ENCODE measurements around the gene KCNG2. TPM values are rescaled to one million over a fixed set of nuclear protein-coding genes. Genes with fewer than 3 reads are reported as not detected.
A peak's percentile ranks its signal among the peaks of the same experiment; 100 is the strongest.

The KCNG2 gene
- total and polyA plus RNA-seq, 2 of the 13 experiments (the other 11 are each of a cell fraction or from before 2014, with no cell fraction given): not detected

- no peak; the same call in 1 of the 2 replicates for TF ChIP-seq HOXA3 (CRISPR knock-in tag; IDR thresholded peaks at IDR 0.05)
- TF ChIP-seq ATM (IDR thresholded peaks at IDR 0.05; ENCODE audit: borderline replicate concordance): no peak
These were observed 138.9 kb downstream of the KCNG2 start (continued) for GRCh38 chr18:79936641-79937040.

- Histone ChIP-seq H3K27ac (ENCODE audit: extremely low read length, insufficient read depth, low read length) (peak overlapping the region; percentile 88), H3K27me3 (ENCODE audit: control insufficient read depth in 1 of 2, insufficient read depth in 2 of 2, low read length in 2 of 2) (no peaks in the 10 kb centered on the region), H3K4me3 (replicated peaks in 1 of 3; ENCODE audit: insufficient read depth in 1 of 3, low read depth in 2 of 3, low read length in 3 of 3) (0 out of 6 replicates have a peak overlapping the region, but pooled peaks of 1 of the 3 experiments have one; percentile 20), H3K9me3 (ENCODE audit: low read length) (peaks cover 6% of the 10 kb centered on the region; the same call in 1 of the 2 replicates), H3K36me3 (replicated peaks in 1 of 2; ENCODE audit: control insufficient read depth in 1 of 2, insufficient read depth in 2 of 2, low read length in 2 of 2) (peaks cover 6 to 22% of the 10 kb centered on the region in 2 experiments; a peak in 4 of 5 replicates), H3K79me2 (ENCODE audit: insufficient read depth, low read length) (peaks cover 85% of the 10 kb centered on the region), H3K4me2 (ENCODE audit: low read depth, low read length) (peak overlapping the region; percentile 55), H3K4me1 (ENCODE audit: insufficient read depth, low read length) (peaks cover 78% of the 10 kb centered on the region), H3K9ac (ENCODE audit: insufficient read depth, low read depth, low read length) (no peak overlapping the region), H4K20me1 (ENCODE audit: insufficient read depth, low read length) (peaks cover 15% of the 10 kb centered on the region; the same call in 1 of the 2 replicates), H2AFZ (ENCODE audit: low read length) (no peak overlapping the region)
- FAIRE-seq (no peak), ATAC-seq (no peak), DNase-seq (ENCODE audit: low spot score) (no peak)
- TF ChIP-seq, protein P1, sequence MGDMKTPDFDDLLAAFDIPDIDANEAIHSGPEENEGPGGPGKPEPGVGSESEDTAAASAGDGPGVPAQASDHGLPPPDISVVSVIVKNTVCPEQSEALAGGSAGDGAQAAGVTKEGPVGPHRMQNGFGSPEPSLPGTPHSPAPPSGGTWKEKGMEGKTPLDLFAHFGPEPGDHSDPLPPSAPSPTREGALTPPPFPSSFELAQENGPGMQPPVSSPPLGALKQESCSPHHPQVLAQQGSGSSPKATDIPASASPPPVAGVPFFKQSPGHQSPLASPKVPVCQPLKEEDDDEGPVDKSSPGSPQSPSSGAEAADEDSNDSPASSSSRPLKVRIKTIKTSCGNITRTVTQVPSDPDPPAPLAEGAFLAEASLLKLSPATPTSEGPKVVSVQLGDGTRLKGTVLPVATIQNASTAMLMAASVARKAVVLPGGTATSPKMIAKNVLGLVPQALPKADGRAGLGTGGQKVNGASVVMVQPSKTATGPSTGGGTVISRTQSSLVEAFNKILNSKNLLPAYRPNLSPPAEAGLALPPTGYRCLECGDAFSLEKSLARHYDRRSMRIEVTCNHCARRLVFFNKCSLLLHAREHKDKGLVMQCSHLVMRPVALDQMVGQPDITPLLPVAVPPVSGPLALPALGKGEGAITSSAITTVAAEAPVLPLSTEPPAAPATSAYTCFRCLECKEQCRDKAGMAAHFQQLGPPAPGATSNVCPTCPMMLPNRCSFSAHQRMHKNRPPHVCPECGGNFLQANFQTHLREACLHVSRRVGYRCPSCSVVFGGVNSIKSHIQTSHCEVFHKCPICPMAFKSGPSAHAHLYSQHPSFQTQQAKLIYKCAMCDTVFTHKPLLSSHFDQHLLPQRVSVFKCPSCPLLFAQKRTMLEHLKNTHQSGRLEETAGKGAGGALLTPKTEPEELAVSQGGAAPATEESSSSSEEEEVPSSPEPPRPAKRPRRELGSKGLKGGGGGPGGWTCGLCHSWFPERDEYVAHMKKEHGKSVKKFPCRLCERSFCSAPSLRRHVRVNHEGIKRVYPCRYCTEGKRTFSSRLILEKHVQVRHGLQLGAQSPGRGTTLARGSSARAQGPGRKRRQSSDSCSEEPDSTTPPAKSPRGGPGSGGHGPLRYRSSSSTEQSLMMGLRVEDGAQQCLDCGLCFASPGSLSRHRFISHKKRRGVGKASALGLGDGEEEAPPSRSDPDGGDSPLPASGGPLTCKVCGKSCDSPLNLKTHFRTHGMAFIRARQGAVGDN (CRISPR knock-in tag; IDR thresholded peaks at IDR 0.05): peak; percentile 56
- TF ChIP-seq TBL1XR1 (IDR thresholded peaks at IDR 0.05; ENCODE audit: borderline replicate concordance, low read length, partially characterized antibody) (no peak), ZBTB38 (CRISPR knock-in tag; IDR thresholded peaks at IDR 0.05) (peak; percentile 39; the same call in 1 of the 2 replicates), ZFAT (CRISPR knock-in tag; conservative IDR thresholded peaks at IDR 0.05) (no peak), KDM4B (CRISPR knock-in tag; IDR thresholded peaks at IDR 0.05) (no peak), ZNF350 (CRISPR knock-in tag; IDR thresholded peaks at IDR 0.05; ENCODE audit: borderline replicate concordance, low read depth) (no peak), CBX5 (CRISPR knock-in tag; IDR thresholded peaks at IDR 0.05; ENCODE audit: borderline replicate concordance) (no peak)
- TF ChIP-seq, protein P2, sequence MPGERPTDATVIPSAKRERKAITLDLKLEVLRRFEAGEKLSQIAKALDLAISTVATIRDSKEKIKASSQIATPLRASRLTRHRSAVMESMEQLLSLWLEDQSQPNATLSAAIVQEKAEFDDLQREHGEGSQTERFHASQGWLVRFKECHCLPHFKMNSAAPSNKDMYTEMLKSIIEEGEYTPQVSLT (CRISPR knock-in tag; IDR thresholded peaks at IDR 0.05; ENCODE audit: borderline replicate concordance, low read depth): no peak
- WGBS (ENCODE audit: low lambda C conversion rate): 95% methylated on average over 24 of the region's 25 CpGs
- intact Hi-C loops (cut with micrococcal nuclease; ENCODE audit: unreplicated experiment) (no loop called here), in situ Hi-C loops (cut with HindIII; ENCODE audit: extremely low pct_ligation_motif_present, low pct_unique_long_range_greater_than_20kb) (loop anchor here (10.0 kb wide), 1 partner anchor 168 kb away; the partner anchor contains the start of gene ADNP2)
- ChIA-PET CTCF (ENCODE audit: low intra/inter-chr PET ratio, low total read pairs) (no interaction called here), POLR2A (interaction anchor here (0.8 to 1.3 kb wide), 3 partner anchors 9 to 24 kb away, joined by 3 to 6 read pairs (median 4); no protein-coding TSS in a partner anchor)
- no TSS peak for BruUV-seq (replicated peaks)
These were observed 139.5 kb downstream of the KCNG2 start for GRCh38 chr18:79937103-79937860.

Data from HepG2 (cell line).